ENCODE data around the gene DUSP22. TPM values are rescaled to one million over a fixed set of nuclear protein-coding genes. Genes with fewer than 3 reads are reported as not detected.

The DUSP22 gene
- polyA plus RNA-seq, 1 of the 3 experiments (the other 2 are of a cell fraction): 6.8 TPM

- Histone ChIP-seq H3K27ac (ENCODE audit: low read depth in 2 of 2, low read length in 1 of 2) (no peak overlapping the region), H3F3A (replicated peaks; ENCODE audit: insufficient read depth) (no peaks in the 10 kb centered on the region), H2AFZ (ENCODE audit: low read depth) (no peak overlapping the region), H3K4me1 (ENCODE audit: control insufficient read depth in 1 of 2, insufficient read depth in 2 of 2, low read depth in 1 of 2, low read length in 1 of 2) (no peaks in the 10 kb centered on the region), H4K20me1 (ENCODE audit: insufficient read depth) (no peaks in the 10 kb centered on the region), H3K79me2 (ENCODE audit: insufficient read depth) (no peaks in the 10 kb centered on the region), H3K9ac (no peak overlapping the region), H3K4me2 (no peak overlapping the region), H3K9me3 (no peaks in the 10 kb centered on the region), H3K27me3 (ENCODE audit: insufficient read depth) (peaks cover 91% of the 10 kb centered on the region), H3K4me3 (ENCODE audit: low read depth in 2 of 2, low read length in 1 of 2) (no peak overlapping the region), H3K9me2 (no peaks in the 10 kb centered on the region), H3K36me3 (replicated peaks in 1 of 2; ENCODE audit: control insufficient read depth in 1 of 2, insufficient read depth in 2 of 2, low read length in 1 of 2) (no peaks in the 10 kb centered on the region)
- WGBS (ENCODE audit: low lambda C conversion rate): 8% methylated on average over 17 of the region's 17 CpGs
- DNase-seq: no peak
- ChIA-PET POLR2A (no interaction called here), CTCF (no interaction called here)
- TF ChIP-seq FOXM1 (IDR thresholded peaks at IDR 0.05; ENCODE audit: low read depth): no peak
- no peak for TF ChIP-seq NFIC (IDR thresholded peaks at IDR 0.05; ENCODE audit: borderline replicate concordance)
- TF ChIP-seq JUND (IDR thresholded peaks at IDR 0.05): no peak
- TF ChIP-seq USF1 (IDR thresholded peaks at IDR 0.05; ENCODE audit: borderline replicate concordance, low read depth): no peak
- TF ChIP-seq PBX3 (IDR thresholded peaks at IDR 0.05): no peak
- TF ChIP-seq GABPA (IDR thresholded peaks at IDR 0.05; ENCODE audit: low read depth): no peak
- no peak for TF ChIP-seq MXI1 (IDR thresholded peaks at IDR 0.05; ENCODE audit: low read depth, low read length)
- TF ChIP-seq RAD21 (IDR thresholded peaks at IDR 0.05; ENCODE audit: low read length): no peak
- no peak for TF ChIP-seq SMC3 (IDR thresholded peaks at IDR 0.05; ENCODE audit: low read depth, low read length)
- no peak for TF ChIP-seq TAF1 (IDR thresholded peaks at IDR 0.05; ENCODE audit: borderline replicate concordance, low read depth, low read length)
- TF ChIP-seq SIN3A (IDR thresholded peaks at IDR 0.05; ENCODE audit: borderline replicate concordance, low read depth, low read length): no peak
- no peak for TF ChIP-seq CTCF (IDR thresholded peaks at IDR 0.05)
- TF ChIP-seq POLR2AphosphoS5 (IDR thresholded peaks at IDR 0.05; ENCODE audit: low read depth, low read length): no peak
- TF ChIP-seq FOSL2 (IDR thresholded peaks at IDR 0.05; ENCODE audit: borderline replicate concordance, low read depth): no peak
Observed at GRCh38 chr6:367891-368630, 75.8 kb downstream of the DUSP22 start.
